ENCODE data around the gene CTBS. TPM values are rescaled to one million over a fixed set of nuclear protein-coding genes. Genes with fewer than 3 reads are reported as not detected.

CTBS gene
- total and polyA plus RNA-seq, 2 of the 13 experiments (the other 11 are each of a cell fraction or from before 2014, with no cell fraction given), result 4.7 to 12.4 TPM

DNA sequence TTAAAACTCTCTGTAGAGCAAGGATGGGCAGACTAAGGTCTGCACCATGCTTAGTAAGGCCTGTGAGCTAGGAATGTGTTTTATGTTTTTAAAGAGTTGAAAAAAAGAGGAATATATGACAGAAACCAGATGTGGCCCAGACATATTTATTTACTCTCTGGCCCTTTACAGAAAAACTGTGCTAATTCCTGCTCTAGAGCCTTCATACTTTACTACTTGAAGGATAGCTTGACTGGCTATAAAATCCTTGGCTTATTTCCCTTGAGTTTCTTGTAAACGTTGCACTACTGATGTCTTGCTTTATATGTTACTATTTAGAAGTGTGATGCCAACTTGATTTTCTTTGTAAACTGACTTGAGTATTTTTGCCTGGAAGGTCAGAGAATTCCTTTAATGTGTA is 33.5 kb downstream of the CTBS start:
- Histone ChIP-seq H3K4me2 (ENCODE audit: low read depth, low read length) (no peak overlapping the region), H2AFZ (ENCODE audit: low read length) (no peak overlapping the region), H3K27me3 (ENCODE audit: control insufficient read depth in 1 of 2, insufficient read depth in 2 of 2, low read length in 2 of 2) (no peaks in the 10 kb centered on the region), H3K4me1 (ENCODE audit: insufficient read depth, low read length) (no peaks in the 10 kb centered on the region), H3K79me2 (ENCODE audit: insufficient read depth, low read length) (no peaks in the 10 kb centered on the region), H3K27ac (ENCODE audit: extremely low read length, insufficient read depth, low read length) (no peak overlapping the region), H3K36me3 (replicated peaks in 1 of 2; ENCODE audit: control insufficient read depth in 1 of 2, insufficient read depth in 2 of 2, low read length in 2 of 2) (no peaks in the 10 kb centered on the region), H3K4me3 (replicated peaks in 1 of 3; ENCODE audit: insufficient read depth in 1 of 3, low read depth in 2 of 3, low read length in 3 of 3) (no peak overlapping the region), H3K9ac (ENCODE audit: insufficient read depth, low read depth, low read length) (no peak overlapping the region), H4K20me1 (ENCODE audit: insufficient read depth, low read length) (no peaks in the 10 kb centered on the region), H3K9me3 (ENCODE audit: low read length) (no peaks in the 10 kb centered on the region)
- TF ChIP-seq PLSCR1 (CRISPR knock-in tag; IDR thresholded peaks at IDR 0.05; ENCODE audit: borderline replicate concordance) (no peak), ZNF749 (CRISPR knock-in tag; IDR thresholded peaks at IDR 0.05; ENCODE audit: borderline replicate concordance) (no peak), ARHGAP35 (CRISPR knock-in tag; IDR thresholded peaks at IDR 0.05; ENCODE audit: borderline replicate concordance) (no peak), RELA (CRISPR knock-in tag; IDR thresholded peaks at IDR 0.05) (no peak)
- TF ChIP-seq, protein P1, sequence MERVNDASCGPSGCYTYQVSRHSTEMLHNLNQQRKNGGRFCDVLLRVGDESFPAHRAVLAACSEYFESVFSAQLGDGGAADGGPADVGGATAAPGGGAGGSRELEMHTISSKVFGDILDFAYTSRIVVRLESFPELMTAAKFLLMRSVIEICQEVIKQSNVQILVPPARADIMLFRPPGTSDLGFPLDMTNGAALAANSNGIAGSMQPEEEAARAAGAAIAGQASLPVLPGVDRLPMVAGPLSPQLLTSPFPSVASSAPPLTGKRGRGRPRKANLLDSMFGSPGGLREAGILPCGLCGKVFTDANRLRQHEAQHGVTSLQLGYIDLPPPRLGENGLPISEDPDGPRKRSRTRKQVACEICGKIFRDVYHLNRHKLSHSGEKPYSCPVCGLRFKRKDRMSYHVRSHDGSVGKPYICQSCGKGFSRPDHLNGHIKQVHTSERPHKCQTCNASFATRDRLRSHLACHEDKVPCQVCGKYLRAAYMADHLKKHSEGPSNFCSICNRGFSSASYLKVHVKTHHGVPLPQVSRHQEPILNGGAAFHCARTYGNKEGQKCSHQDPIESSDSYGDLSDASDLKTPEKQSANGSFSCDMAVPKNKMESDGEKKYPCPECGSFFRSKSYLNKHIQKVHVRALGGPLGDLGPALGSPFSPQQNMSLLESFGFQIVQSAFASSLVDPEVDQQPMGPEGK (CRISPR knock-in tag; IDR thresholded peaks at IDR 0.05), result no peak
- TF ChIP-seq, protein P2, sequence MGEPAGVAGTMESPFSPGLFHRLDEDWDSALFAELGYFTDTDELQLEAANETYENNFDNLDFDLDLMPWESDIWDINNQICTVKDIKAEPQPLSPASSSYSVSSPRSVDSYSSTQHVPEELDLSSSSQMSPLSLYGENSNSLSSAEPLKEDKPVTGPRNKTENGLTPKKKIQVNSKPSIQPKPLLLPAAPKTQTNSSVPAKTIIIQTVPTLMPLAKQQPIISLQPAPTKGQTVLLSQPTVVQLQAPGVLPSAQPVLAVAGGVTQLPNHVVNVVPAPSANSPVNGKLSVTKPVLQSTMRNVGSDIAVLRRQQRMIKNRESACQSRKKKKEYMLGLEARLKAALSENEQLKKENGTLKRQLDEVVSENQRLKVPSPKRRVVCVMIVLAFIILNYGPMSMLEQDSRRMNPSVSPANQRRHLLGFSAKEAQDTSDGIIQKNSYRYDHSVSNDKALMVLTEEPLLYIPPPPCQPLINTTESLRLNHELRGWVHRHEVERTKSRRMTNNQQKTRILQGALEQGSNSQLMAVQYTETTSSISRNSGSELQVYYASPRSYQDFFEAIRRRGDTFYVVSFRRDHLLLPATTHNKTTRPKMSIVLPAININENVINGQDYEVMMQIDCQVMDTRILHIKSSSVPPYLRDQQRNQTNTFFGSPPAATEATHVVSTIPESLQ (CRISPR knock-in tag; conservative IDR thresholded peaks at IDR 0.05), result no peak
- TF ChIP-seq, protein P3, sequence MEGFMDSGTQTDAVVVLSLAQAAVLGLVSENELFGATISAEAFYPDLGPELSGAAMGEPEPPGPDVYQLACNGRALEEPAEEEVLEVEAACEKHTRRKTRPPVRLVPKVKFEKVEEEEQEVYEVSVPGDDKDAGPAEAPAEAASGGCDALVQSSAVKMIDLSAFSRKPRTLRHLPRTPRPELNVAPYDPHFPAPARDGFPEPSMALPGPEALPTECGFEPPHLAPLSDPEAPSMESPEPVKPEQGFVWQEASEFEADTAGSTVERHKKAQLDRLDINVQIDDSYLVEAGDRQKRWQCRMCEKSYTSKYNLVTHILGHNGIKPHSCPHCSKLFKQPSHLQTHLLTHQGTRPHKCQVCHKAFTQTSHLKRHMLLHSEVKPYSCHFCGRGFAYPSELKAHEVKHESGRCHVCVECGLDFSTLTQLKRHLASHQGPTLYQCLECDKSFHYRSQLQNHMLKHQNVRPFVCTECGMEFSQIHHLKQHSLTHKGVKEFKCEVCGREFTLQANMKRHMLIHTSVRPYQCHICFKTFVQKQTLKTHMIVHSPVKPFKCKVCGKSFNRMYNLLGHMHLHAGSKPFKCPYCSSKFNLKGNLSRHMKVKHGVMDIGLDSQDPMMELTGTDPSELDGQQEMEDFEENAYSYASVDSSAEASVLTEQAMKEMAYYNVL (CRISPR knock-in tag; IDR thresholded peaks at IDR 0.05; ENCODE audit: borderline replicate concordance), result no peak
- ATAC-seq (no peak), FAIRE-seq (no peak), DNase-seq (ENCODE audit: low spot score) (no peak)
- ChIA-PET POLR2A (no interaction called here), CTCF (ENCODE audit: low intra/inter-chr PET ratio, low total read pairs) (no interaction called here)
- no TSS peak for BruUV-seq (replicated peaks)
- in situ Hi-C loops (cut with HindIII; ENCODE audit: extremely low pct_ligation_motif_present, low pct_unique_long_range_greater_than_20kb), result no loop called here
- intact Hi-C loops (cut with micrococcal nuclease; ENCODE audit: unreplicated experiment), result loop anchor here (1.0 to 10.0 kb wide), 4 partner anchors 33 to 606 kb away; partner anchors contain the start of genes GNG5, RPF1 and SPATA1
- 78% methylated on average over 1 of the region's 1 CpG for WGBS (ENCODE audit: low lambda C conversion rate)

Measured in HepG2 (cell line).